HG03139 (cell line): ENCODE measurements around the gene TTC9B.
"Not testable (repeated sequence)": the region's sequence is repeated elsewhere in the genome, so short reads cannot be mapped to it uniquely, and the experiment has no call there.

Experiments used
- ATAC-seq: cut with Tn5 transposase; IDR thresholded peaks from one replicate; pipeline ENCODE4 v1.9.1; 2021; ENCODE audit not compliant: unreplicated experiment

Gene TTC9B

GRCh38 chr19:40174092-40174491, 44.1 kb downstream of the TTC9B start:
- ATAC-seq = no peak

- ATAC-seq = not testable (repeated sequence)
These were observed 46.9 kb downstream of the TTC9B start for GRCh38 chr19:40171293-40171692.

- ATAC-seq = not testable (repeated sequence)
These were observed 47.7 kb downstream of the TTC9B start for GRCh38 chr19:40170303-40170989.

- ATAC-seq = not testable (repeated sequence)
These were observed 48.5 kb downstream of the TTC9B start for GRCh38 chr19:40169482-40170302.
